ENCODE measurements around the gene FBXO10. TPM values are rescaled to one million over a fixed set of nuclear protein-coding genes. Genes with fewer than 3 reads are reported as not detected.

FBXO10 gene
- total RNA-seq, 1 experiment from 2014 or later, result 5.3 TPM

DNA sequence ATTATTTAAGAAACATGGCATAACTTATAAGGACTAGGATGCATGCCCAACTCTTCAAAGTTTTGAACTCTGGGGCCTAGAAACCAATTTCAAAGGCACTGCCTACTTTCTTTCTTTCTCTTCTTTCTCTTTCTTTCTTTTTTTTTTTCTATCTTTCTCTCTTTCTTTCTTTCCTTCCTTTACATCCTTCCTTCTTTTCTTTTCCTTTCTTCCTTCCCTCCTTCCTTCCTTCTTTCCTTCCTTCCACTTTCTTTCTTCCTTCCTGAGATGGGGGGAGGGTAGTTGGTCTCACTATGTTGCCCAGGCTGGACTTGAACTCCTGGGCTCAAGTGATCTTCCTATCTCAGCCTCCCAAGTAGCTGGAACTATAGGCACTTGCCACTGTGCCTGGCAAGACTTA is 32.1 kb upstream of the FBXO10 start:
- H3K9ac ChIP-seq (ENCODE audit: low read length), result no peak overlapping the region
- no peaks in the 10 kb centered on the region for H3K36me3 ChIP-seq (ENCODE audit: control insufficient read depth in 1 of 2, insufficient read depth in 2 of 2, low read length in 2 of 2)
- ATAC-seq, result no peak
- ChIA-PET POLR2A (no interaction called here), RAD21 (ENCODE audit: low non-redundant PET in 1 of 2, low total read pairs in 2 of 2, uncharacterized antibody in 2 of 2, unreplicated experiment in 2 of 2) (no interaction called here), CTCF (no interaction called here)
- no peak overlapping the region for H3K4me2 ChIP-seq (ENCODE audit: low read length)
- no peaks in the 10 kb centered on the region for H3K79me2 ChIP-seq (ENCODE audit: insufficient read depth, low read length)
- DNase-seq (ENCODE audit: low read depth, low spot score), result no peak
- no TSS peak for BruUV-seq (replicated peaks)
- TF ChIP-seq ZFX (IDR thresholded peaks at IDR 0.05) (no peak), POLR2A (IDR thresholded peaks at IDR 0.05; ENCODE audit: borderline replicate concordance, extremely low read depth, insufficient read depth, insufficient read length) (no peak), SP1 (IDR thresholded peaks at IDR 0.05; ENCODE audit: low read depth) (no peak), POLR2AphosphoS5 (IDR thresholded peaks at IDR 0.05; ENCODE audit: low read depth, low read length) (no peak), SIN3A (IDR thresholded peaks at IDR 0.05; ENCODE audit: low read depth) (no peak)
- H3K27ac ChIP-seq (ENCODE audit: low read depth, low read length), result no peak overlapping the region
- no peak overlapping the region for H3K4me3 ChIP-seq (replicated peaks in 1 of 2; ENCODE audit: low read depth in 1 of 2, low read length in 2 of 2)
- peaks cover 0 to under 1% of the 10 kb centered on the region in 2 experiments; a peak in 1 of 4 replicates for H3K4me1 ChIP-seq (ENCODE audit: control insufficient read depth in 1 of 2, insufficient read depth in 2 of 2, low read length in 2 of 2)
- H3K9me3 ChIP-seq (ENCODE audit: control insufficient read depth in 1 of 2, insufficient read depth in 1 of 2, low read depth in 1 of 2, low read length in 2 of 2), result no peaks in the 10 kb centered on the region
- intact Hi-C loops (cut with micrococcal nuclease), result no loop called here
- H3K9me2 ChIP-seq (ENCODE audit: insufficient read depth), result no peaks in the 10 kb centered on the region; the same call in 1 of the 2 replicates
- no peaks in the 10 kb centered on the region for H4K20me1 ChIP-seq (ENCODE audit: insufficient read depth)
- H3K27me3 ChIP-seq (ENCODE audit: insufficient read depth, low read length), result peaks cover 20% of the 10 kb centered on the region; the same call in 1 of the 2 replicates
- no peak overlapping the region for H2AFZ ChIP-seq (ENCODE audit: low read depth, low read length, poor library complexity, severe bottlenecking)

DNA sequence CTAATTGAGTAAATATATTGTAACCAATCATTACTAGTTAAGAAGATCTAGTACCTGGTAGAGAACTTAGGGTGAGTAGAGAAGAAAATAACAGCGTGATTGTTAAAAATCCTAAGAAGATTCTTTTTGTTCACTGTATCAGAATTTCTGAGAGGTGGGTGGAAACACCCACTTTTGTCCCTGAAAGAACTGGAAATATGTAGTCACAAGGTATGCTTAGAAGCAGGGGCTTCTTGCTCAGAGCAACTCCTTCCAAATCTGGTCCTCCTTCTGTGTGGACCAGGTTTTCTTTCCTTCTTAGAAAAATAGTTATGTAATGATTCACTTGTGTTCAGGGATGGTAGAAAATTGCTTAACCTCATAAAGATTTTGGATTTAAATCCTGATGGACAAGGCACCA is 28.1 kb upstream of the FBXO10 start:
- H3K9me3 ChIP-seq (ENCODE audit: control insufficient read depth in 1 of 2, insufficient read depth in 1 of 2, low read depth in 1 of 2, low read length in 2 of 2), result no peaks in the 10 kb centered on the region
- ATAC-seq (no peak), DNase-seq (ENCODE audit: low read depth, low spot score) (no peak)
- peaks cover 3 to 7% of the 10 kb centered on the region in 2 experiments; a peak in 2 of 4 replicates for H3K4me1 ChIP-seq (ENCODE audit: control insufficient read depth in 1 of 2, insufficient read depth in 2 of 2, low read length in 2 of 2)
- H3K9ac ChIP-seq (ENCODE audit: low read length), result no peak overlapping the region
- H3K27me3 ChIP-seq (ENCODE audit: insufficient read depth, low read length), result peaks cover 20% of the 10 kb centered on the region; the same call in 1 of the 2 replicates
- no peaks in the 10 kb centered on the region for H3K79me2 ChIP-seq (ENCODE audit: insufficient read depth, low read length)
- ChIA-PET POLR2A (no interaction called here), RAD21 (ENCODE audit: low non-redundant PET in 1 of 2, low total read pairs in 2 of 2, uncharacterized antibody in 2 of 2, unreplicated experiment in 2 of 2) (no interaction called here), CTCF (no interaction called here)
- H2AFZ ChIP-seq (ENCODE audit: low read depth, low read length, poor library complexity, severe bottlenecking), result no peak overlapping the region
- TF ChIP-seq SIN3A (IDR thresholded peaks at IDR 0.05; ENCODE audit: low read depth) (no peak), EGR1 (IDR thresholded peaks at IDR 0.05; ENCODE audit: low read depth) (no peak), ZFX (IDR thresholded peaks at IDR 0.05) (no peak), ZNF274 (IDR thresholded peaks at IDR 0.05; ENCODE audit: low read depth, low read length) (no peak), ATF3 (IDR thresholded peaks at IDR 0.05) (no peak), POLR2AphosphoS5 (IDR thresholded peaks at IDR 0.05; ENCODE audit: low read depth, low read length) (no peak), MAX (IDR thresholded peaks at IDR 0.05) (no peak)
- no peak overlapping the region for H3K4me2 ChIP-seq (ENCODE audit: low read length)
- H3K4me3 ChIP-seq (replicated peaks in 1 of 2; ENCODE audit: low read depth in 1 of 2, low read length in 2 of 2), result no peak overlapping the region
- intact Hi-C loops (cut with micrococcal nuclease), result no loop called here
- H4K20me1 ChIP-seq (ENCODE audit: insufficient read depth), result no peaks in the 10 kb centered on the region
- H3K9me2 ChIP-seq (ENCODE audit: insufficient read depth), result no peaks in the 10 kb centered on the region; the same call in 1 of the 2 replicates
- H3K36me3 ChIP-seq (ENCODE audit: control insufficient read depth in 1 of 2, insufficient read depth in 2 of 2, low read length in 2 of 2), result no peaks in the 10 kb centered on the region
- no TSS peak for BruUV-seq (replicated peaks)
- no peak overlapping the region for H3K27ac ChIP-seq (ENCODE audit: low read depth, low read length)
